Endometrial microvascular endothelial cells (primary cell): Measurements from ENCODE around the gene COX10. TPM values are rescaled to one million over a fixed set of nuclear protein-coding genes. Genes with fewer than 3 reads are reported as not detected.

Experiments
- in situ Hi-C: cut with HindIII; loops from 2 replicates; pipeline ENCODE4 v1.10.0; 2017; ENCODE audit warnings: low sequenced_read_pairs, low pct_unique_long_range_greater_than_20kb; ENCODE audit errors: inconsistent ontology term
- total RNA-seq: library from RNA; depleted of rRNA; stranded (reverse); fragments of >200 nt; gene quantifications from one replicate; pipeline ENCODE4 v1.2.3, GENCODE V29; 2015; ENCODE audit errors: inconsistent ontology term

COX10 gene
- total RNA-seq, 1 donor from 2014 or later = 24.6 TPM

DNA sequence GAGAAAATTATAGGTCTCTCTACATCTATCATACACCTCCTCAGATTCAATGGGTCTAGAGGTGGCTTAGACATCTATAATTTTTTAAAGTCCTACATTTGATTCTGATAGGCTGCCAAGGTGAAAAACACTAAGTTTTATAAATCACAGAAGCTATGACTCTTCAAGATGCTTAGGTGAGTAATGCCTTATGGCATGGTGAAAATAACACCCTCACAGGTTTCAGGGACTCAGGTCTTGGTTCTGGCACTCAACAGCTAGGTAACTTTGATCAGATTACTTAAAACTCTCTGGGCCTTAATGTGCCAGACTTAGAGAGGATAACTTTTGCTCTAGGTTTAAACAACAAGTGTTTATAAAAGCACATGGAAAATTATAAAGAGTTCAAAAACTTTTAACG lies 2.0 kb upstream of the COX10 start:
- in situ Hi-C loops = no loop called here

DNA sequence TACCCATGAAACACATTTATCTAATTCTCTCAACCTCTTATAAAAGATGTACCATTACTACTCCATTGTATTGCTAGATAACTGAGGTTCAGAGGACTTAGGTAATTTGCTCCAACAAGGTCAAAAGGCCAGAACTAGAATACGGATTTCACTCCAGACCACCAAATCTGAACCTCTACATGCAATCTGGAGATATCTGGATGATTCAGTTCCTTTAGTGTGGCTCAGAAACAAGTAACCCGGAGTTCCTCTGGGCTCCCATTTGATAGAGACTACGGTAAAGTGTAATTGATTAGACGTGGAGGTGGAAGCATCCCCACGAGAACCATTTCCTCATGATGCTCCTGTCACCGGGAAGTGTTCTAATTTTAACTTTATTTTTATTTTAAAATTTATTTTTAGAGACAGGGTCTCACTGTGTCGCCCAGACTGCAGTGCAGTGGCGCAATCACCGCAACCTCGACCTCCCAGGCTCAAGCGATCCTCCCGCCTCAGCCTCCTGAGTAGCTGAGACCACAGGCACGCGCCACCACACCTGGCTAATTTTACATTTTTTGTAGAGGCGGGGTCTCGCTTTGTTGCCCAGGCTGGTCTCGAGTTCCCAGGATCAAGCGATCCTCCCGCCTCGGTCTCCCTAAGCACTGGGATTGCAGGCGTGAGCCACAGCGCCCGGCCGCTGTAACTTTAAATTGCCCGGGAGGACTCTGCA lies 608 bp upstream of the COX10 start:
- in situ Hi-C loops = no loop called here

DNA sequence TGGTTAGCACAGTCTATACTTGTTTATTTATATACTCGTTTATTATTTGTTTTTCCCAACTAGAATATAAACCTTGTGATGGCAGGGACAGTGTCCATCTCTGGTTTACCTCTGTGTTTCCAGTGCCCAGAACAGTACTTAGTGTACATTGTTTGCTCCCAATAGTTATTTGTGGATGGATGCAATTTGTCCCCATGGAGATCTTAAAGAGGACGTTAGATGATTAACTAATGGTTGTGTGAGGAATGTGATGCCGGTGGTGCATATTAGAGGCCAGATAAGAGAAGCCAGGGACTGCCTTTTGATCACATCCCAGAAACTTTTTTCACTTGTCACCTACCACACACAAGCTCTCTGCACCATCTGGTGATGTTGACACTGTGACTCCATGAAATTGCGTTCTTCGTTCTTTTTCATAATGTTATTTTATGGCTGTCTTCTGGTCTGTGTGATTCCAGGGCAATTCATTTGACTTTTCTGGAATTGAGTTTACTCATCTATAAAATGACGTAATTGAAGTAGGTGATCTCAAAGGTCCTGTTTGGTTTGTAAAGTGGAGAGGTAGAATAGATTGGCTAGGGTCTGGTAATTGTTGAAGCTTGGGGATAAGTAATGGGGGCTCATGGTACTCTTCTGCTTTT lies 1.2 kb downstream of the COX10 start:
- in situ Hi-C loops = no loop called here

DNA sequence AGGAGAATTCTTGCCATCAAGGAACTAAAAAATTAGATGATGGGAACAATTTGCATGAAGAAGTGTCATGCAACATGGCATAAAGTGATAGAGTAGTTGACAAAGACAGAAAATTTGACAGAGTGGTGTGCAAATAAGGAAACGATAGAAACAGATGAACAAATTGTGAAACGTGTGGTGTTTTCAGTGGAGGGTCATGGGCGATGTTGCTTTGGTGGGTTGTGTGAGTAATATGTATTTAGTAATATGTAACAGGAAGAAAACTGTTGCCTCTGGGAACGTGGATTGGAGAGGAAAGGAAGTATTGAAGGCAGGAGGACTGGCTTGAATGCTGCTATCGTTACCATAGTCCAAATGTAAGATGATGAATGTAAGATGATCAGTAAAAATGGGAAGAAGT lies 3.6 kb downstream of the COX10 start:
- in situ Hi-C loops = no loop called here

DNA sequence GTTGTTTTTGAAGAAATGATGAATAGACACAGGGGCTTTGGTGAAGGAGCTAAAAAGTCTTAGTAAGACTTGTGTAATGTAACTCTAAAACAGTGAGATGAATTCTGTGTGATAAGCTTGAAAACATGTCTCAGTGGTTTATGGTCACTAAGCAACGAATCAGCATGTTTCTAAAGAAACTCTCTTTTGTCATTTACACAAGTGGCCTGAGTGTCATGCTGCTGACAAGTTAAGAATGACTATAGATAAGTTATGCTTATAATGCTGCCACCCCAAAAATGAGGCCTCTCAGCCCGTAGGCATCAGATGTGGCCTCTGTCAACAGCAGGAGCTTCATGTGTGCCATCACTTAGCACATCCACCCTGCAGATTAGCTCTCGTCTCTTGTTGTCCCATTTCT lies 8.7 kb downstream of the COX10 start:
- in situ Hi-C loops = no loop called here

DNA sequence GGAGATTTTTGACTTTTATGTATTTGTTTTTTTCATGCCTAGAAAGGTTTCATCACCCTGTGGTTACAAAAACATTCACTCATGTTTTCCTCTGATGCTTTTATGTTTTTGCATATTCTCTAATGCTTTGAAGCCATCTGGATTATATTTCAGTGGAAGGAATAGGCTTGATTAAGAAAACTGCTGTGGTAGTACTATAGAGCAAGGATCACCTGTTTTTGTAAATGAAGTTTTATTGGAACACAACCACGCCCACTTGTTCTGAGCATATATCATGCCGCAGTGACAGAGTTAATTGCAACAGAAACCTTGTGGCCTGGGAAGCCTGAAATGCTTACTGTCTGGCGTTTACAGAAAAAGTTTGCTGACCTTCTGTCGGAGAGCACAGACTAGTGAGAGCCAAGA lies 11.5 kb downstream of the COX10 start:
- in situ Hi-C loops = no loop called here

DNA sequence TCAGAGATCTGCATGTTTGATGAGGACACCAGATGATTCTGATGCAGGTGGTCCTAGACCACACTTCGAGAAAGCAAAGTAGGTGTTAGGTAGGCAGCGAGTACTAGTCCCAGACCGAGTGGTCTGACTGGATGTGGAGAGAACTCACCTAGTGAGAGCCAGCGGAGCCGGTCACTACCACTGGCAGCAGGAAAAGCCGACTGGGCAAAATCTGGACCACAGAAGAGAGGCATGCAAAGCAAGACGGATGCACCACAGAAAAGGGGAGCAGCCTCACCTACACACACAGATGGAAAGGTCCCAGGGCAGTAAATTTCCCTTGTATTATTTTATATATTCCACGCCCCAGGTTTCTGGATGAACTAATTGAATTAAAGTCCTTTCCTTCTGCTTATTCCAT lies 13.5 kb downstream of the COX10 start:
- in situ Hi-C loops = no loop called here

DNA sequence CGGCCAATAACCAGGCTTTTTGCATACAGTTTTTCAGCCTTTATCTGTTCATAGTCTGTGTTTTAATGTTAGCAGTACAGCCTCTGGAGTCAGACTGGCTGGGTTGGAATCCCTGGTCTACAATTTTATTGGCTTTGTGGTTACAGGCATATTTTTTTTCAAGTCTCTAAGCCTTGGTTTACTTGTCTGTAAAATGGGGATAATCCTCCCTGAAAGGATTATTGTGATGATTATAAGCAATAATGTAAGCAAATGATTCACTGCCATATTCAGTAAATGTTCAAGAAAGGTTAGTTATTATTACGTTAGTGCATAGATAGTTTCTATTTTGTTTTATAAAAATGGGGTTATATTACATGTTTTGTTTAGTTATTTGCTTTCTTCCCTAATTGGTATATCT lies 15.7 kb downstream of the COX10 start:
- in situ Hi-C loops = no loop called here

DNA sequence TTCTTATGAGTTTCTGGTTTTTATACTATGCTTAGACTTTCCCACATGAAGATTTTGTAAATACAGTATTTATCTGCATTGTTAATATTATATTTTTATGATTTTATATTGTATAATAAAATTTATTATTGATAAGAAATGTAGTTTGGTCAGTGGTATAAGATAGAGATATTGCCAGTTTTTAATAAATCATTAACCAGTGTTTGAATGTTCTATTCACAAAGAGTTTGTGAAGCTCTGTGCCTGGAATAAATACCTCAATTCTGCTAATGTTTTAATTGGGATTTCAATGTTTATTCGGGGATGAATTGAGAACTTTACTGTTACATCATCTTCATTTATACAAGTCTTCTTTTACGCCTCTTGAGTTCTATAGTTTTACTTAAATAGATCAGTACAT lies 16.9 kb downstream of the COX10 start:
- in situ Hi-C loops = no loop called here

DNA sequence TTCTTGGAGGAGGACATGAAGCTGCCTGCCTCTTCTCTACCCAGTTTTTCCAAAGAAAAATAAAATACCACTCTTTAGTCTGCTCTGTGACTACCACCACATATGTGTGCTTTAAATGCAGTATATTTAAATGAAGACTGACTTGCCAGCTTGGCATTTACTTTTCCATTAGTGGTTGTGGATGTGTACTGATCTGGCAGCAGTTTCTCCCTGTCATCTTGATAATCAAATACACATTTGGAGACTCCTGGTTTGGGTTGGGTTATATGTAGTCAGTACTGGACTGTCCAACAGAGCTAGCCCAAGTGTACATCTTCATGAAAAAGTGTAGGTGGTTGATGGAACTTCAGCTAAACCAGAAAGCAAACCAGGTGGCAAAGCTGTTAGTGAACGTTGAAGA lies 19.9 kb downstream of the COX10 start:
- in situ Hi-C loops = no loop called here

DNA sequence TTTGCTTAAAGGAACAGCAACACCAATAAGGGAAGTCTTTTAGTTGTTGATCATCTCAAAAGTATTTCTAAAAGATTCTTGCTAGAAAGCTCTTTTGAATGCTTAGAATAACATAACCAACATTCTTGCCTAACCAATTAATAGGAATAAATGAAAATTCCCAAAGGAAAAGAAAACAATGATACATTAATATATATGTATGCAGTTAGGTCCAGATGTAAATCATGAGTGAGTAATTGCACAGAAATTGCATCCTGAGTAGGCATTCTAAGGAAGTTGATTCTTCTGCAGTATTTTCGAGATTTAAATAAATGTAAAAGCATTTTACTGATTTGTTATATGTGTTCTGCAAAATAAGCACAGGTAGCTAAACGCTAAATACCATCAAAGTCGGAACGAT lies 22.1 kb downstream of the COX10 start:
- in situ Hi-C loops = no loop called here

DNA sequence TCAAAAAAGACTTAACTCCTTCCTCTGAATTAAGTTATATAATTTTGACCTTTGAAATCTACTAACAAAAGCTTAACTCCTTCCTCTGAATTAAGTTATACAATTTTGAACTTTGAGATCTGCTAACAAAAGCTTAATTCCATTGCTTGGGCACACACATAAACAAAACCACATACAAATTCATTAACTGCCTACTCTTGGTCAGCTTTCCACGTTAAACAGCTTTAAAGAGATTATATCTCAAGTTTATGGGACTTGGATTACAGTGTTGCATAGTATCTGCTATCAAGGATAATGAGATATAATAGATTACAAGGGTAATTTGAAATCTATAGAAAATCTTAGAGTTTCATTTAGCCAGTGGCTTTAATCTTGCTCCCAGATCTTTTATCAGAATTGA lies 23.5 kb downstream of the COX10 start:
- in situ Hi-C loops = no loop called here

DNA sequence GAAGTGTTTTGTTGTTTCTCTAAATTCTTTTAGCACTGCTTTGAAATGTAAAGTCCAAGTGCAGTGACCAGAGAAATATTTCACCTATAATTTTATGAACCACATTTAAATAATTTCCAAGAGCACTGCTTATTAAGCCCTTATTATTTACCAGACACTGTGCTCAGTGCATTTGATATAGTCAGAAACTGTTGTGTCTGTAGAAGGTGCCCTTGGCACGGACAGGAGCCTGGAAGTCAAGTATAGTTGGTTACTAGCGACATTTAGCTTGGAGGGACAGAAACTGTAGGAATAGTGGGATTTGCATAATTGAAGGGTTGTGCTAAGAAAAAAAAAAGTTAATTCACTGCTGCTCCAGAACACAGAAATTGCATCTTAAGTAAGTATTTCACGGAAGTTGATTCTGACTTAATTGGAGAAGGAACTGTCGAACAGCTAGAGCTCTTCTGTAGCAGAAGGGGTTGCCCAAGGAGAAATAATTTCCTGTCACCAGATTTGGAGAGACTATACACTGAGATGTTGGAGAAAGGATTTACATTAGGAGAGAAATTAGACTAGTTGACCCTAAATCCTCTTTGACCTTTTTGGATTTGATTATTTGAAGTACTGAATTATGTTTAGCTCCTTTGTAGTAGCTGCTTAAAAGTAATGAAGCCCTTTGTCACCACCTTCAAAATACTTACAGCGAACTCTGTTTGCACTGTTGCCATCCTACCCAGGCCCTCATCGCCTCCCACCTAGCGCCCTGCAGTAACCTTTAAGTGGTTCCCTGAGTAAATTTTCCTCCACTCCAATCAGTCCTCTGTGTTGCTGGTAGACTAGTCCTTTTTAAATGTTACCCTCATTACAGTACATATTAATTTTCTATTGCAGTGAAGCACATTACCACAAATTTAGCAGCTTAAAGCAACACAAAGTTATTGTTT lies 25.6 kb downstream of the COX10 start:
- in situ Hi-C loops = no loop called here

DNA sequence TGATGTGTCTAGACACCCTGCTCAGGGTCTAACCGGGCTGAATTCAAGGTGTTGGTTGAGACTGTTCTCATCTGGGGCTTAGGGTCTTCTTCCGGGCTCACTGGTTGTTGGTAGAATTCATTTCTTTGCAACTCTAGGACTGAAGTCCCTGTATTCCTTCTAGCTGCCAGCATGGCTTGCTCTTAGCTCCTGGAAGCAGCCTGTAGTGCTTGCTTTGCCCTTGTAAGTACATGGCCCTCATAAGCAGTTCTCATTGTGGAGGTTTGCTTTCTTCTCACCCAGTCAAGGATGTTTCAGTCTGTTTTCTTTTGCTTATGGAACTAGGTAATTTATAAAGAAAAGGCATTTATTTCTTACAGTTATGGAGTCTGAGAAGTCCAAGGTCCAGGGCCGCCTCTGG lies 26.3 kb downstream of the COX10 start:
- in situ Hi-C loops = no loop called here

DNA sequence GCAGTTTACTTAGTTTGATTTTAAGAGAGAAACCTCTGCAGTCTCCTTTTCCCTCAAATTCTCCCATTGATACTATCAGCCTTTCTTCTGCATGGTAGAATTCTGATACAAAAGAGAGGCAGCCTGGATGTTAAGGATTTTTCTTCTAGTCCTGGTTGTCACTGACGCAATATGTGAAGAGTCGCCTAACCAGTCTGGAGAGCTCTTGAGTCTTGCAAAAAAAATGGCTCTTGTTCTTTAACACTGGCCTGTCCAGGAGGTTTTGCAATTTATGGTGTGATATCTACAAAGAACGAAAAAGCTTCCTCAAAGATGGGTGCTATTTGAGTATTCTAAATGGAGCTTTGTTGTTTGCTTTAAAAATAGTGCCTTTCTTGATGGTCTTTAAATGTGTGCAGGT lies 28.9 kb downstream of the COX10 start:
- in situ Hi-C loops = no loop called here

DNA sequence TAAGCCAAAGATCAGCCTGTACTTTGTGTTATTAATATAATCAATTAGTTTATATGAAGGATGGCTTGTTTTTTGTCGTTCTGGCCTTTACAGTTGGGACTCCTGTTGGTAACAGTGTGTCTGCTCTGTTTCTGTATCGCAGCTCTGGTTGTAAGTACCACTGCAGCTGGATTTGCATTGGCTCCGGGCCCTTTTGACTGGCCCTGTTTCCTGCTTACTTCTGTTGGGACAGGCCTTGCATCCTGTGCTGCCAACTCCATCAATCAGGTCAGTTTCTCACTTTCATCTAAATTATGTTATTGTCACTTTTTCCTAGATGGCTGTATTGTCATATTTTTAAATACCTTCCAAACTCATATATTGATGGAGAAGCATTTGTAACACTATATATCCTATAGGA lies 32.7 kb downstream of the COX10 start:
- in situ Hi-C loops = no loop called here

DNA sequence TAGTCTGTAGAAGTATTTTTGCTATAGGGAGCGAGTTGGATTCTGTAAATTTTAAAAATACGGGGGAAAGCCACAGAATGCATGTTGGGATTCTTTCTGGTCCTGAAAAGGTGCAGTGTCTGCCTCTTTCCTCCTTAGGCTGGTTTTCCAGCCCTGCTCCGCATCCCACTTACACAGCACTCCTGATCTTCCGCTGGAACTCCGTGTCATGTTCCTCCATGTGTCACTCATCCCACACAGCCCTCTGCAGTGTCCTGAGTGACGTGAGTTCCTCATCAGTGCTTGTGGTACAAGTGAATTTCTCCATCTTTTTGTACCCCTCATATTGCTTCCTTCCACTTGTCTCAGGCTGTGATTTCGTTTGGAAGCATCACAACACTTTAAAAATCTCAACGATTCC lies 34.5 kb downstream of the COX10 start:
- in situ Hi-C loops = no loop called here

DNA sequence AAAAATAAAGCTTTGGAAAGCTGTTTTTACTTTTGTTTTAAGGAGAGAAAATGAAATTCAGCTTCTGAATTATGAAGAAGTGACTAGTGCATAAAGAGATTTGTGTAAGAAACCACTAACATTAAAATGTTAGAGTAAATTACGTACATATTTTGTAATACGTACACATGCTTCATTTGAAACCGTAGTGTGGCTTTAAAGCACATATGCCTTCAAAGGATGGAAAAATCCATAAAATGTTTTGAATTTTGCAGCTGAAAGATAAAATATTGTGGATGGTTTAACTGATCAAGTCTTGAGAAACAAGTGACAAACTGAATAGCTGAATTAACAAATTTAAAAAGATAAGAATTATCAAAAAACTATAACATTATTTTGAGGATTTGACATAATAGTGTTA lies 35.4 kb downstream of the COX10 start:
- in situ Hi-C loops = no loop called here

DNA sequence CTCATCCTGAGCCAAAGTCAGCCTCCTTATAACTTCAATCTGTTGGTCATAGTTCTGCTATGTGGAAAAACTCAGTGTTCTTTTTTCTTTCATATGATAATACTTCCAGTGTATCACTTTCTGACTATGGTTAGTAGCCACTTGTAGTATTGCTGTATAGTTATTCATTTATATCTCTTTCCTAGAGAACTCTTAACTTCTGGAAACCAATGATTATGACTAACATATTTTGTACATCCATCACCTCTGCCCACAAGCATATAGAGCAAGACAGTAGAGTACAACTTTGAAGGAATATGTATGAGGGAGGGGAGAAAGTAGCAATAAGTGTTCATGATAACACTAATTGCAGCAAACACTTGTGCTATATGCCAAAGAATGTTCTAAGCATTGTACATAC lies 38.6 kb downstream of the COX10 start:
- in situ Hi-C loops = no loop called here

DNA sequence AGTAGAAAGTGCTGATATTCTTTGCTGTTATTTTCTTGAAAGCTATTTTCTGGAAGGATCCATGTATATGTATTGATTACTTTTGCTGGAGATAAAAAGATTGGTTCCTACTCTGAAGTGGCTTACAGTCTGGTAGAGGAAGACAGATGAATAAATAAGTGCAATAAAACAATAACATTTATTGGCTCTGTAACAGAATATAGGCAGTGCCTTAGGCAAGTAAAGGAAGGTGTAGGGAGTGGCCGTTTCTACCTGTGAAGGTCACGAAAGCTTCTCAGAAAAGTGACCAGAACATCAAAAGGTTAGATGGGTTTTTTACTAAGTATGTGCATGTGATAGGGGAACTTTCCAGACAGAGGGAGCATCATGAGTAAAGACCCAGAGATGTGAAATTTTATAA lies 43.1 kb downstream of the COX10 start:
- in situ Hi-C loops = no loop called here
